SK-N-MC (cell line): ENCODE data around the gene SLC1A3.

Experiments
- EZH2 ChIP-seq: fragments of 200-600 bp; sonication (generic); IDR thresholded peaks from one replicate; pipeline ENCODE4 v1.6.1; 2017; ENCODE audit warnings: antibody characterized with exemption
- FOXP2 ChIP-seq: optimal IDR thresholded peaks from 2 replicates; pipeline ENCODE3; 2011; ENCODE audit warnings: mild to moderate bottlenecking, moderate library complexity; ENCODE audit not compliant: insufficient read depth; ENCODE audit errors: extremely low read length, control extremely low read depth
- POLR2AphosphoS5 ChIP-seq: IDR thresholded peaks from 2 replicates; pipeline ENCODE4 v1.6.1; 2012; ENCODE audit warnings: mild to moderate bottlenecking, low read depth, low read length, borderline replicate concordance

DNA sequence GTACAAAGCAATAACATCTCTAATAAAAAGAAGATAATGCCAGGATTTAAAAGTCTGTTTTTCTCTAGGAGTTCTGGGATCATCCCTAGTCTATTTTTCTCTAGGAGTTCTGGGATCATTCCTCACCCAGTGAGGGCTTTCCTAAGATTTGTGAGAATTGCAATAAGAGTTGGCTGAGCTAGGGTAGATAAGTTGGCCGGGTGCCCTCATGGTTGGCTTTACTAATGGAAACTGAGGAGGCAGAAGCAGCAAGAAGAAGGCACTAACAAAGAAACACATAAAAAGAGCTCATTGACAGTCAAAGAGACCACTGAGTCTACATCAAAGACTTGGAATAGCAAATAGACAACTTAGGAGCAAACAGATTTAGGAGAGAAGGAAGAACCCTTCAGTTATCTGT, 4.2 kb downstream of the SLC1A3 start:
- TF ChIP-seq EZH2 (no peak), POLR2AphosphoS5 (no peak), FOXP2 (no peak)
